HCT116 (cell line): ENCODE measurements around the gene NPNT. TPM values are rescaled to one million over a fixed set of nuclear protein-coding genes. Genes with fewer than 3 reads are reported as not detected.

Source experiments
- ATAC-seq: fragments of 200-7000 bp; cut with Tn5 transposase; 2 replicates; pipeline ENCODE4 v1.9.1; 2020; ENCODE audit warnings: mild to moderate bottlenecking, moderate library complexity
- BruUV-seq: library from RNA; stranded (reverse); fragments of 400-500 nt; replicated peaks from 2 replicates; lab custom pipeline; 2021; lab: Mats Ljungman, UMichigan
- CTCF ChIA-PET: fragments of 300-600 bp; sonication (Branson Sonifier 250); formaldehyde crosslinking; loops from one replicate; lab custom pipeline; 2021; ENCODE audit warnings: antibody characterized with exemption; lab: Charles Lee
- POLR2A ChIA-PET: fragments of 300-600, 350-600 bp; sonication (Branson Sonifier 250); formaldehyde crosslinking; loops from one replicate; lab custom pipeline; 2021; ENCODE audit warnings: antibody characterized with exemption; lab: Charles Lee
- RAD21 ChIA-PET, 2 experiments: fragments of 300-600 bp; sonication (Branson Sonifier 250); formaldehyde crosslinking; loops; one replicate each; lab custom pipeline; 2023; ENCODE audit warnings: low total read pairs in 2 of 2; ENCODE audit not compliant: uncharacterized antibody in 2 of 2, unreplicated experiment in 2 of 2, low non-redundant PET in 1 of 2; lab: Charles Lee
- DNase-seq: peaks from one replicate; pipeline ENCODE4 v3.0.0-alpha.2; 2010; ENCODE audit warnings: low read depth, low spot score
- H2AFZ ChIP-seq: fragments of 200-600 bp; shearing (Covaris generic), sonication (generic); 2 replicates; pipeline ENCODE4 v1.6.1; 2017; ENCODE audit warnings: low read depth, mixed run types, mixed read lengths, antibody characterized with exemption, low read length; ENCODE audit not compliant: poor library complexity, severe bottlenecking
- H3K27ac ChIP-seq: 2 replicates; pipeline ENCODE4 v1.5.1; 2012; ENCODE audit warnings: low read depth, low read length
- H3K27me3 ChIP-seq: fragments of 200-600 bp; sonication (generic); 2 replicates; pipeline ENCODE4 v1.6.1; 2016; ENCODE audit warnings: mixed run types, low read length, mixed read lengths; ENCODE audit not compliant: insufficient read depth
- H3K36me3 ChIP-seq, 2 experiments: fragments of 200-500 bp in 1 of 2; fragments of 200-600 bp in 1 of 2; sonication (Bioruptor generic) in 1 of 2; sonication (generic) in 1 of 2; 2 replicates each; pipeline versions ENCODE4 v1.5.1 to v1.6.1; 2014 to 2016; ENCODE audit warnings: low read length in 2 of 2, inconsistent platforms in 1 of 2, mixed read lengths in 1 of 2, mixed run types in 1 of 2; ENCODE audit not compliant: insufficient read depth in 2 of 2, control insufficient read depth in 1 of 2
- H3K4me1 ChIP-seq, 2 experiments: fragments of 200-600 bp in 1 of 2; sonication (generic) in 1 of 2; 2 replicates each; pipeline versions ENCODE4 v1.5.1 to v1.6.1; 2012 to 2017; ENCODE audit warnings: low read length in 2 of 2, inconsistent platforms in 1 of 2, mild to moderate bottlenecking in 1 of 2, mixed read lengths in 1 of 2, mixed run types in 1 of 2, moderate library complexity in 1 of 2; ENCODE audit not compliant: insufficient read depth in 2 of 2, control insufficient read depth in 1 of 2
- H3K4me2 ChIP-seq: fragments of 200-600 bp; sonication (generic); 2 replicates; pipeline ENCODE4 v1.6.1; 2017; ENCODE audit warnings: mixed run types, low read length, mixed read lengths
- H3K4me3 ChIP-seq, 2 experiments: fragments of 200-600 bp in 1 of 2; sonication (generic) in 1 of 2; replicated peaks in 1 of 2; 2 replicates each; pipeline ENCODE4 v1.5.1; 2011 to 2016; ENCODE audit warnings: low read length in 2 of 2, control low read depth in 1 of 2, low read depth in 1 of 2, mild to moderate bottlenecking in 1 of 2, mixed read lengths in 1 of 2, mixed run types in 1 of 2
- H3K79me2 ChIP-seq: fragments of 200-600 bp; sonication (generic); 2 replicates; pipeline ENCODE4 v1.6.1; 2017; ENCODE audit warnings: mild to moderate bottlenecking, mixed run types, low read length, moderate library complexity, mixed read lengths; ENCODE audit not compliant: insufficient read depth
- H3K9ac ChIP-seq: fragments of 200-600 bp; sonication (generic); 2 replicates; pipeline ENCODE4 v1.6.1; 2016; ENCODE audit warnings: low read length, mixed read lengths
- H3K9me2 ChIP-seq: fragments of 200-600 bp; sonication (generic), shearing (Covaris generic); 2 replicates; pipeline ENCODE4 v1.6.1; 2017; ENCODE audit warnings: mixed run types, mild to moderate bottlenecking, moderate library complexity; ENCODE audit not compliant: insufficient read depth
- H3K9me3 ChIP-seq, 2 experiments: fragments of 200-500 bp in 1 of 2; fragments of 200-600 bp in 1 of 2; sonication (Bioruptor generic) in 1 of 2; sonication (generic) in 1 of 2; 2 replicates each; pipeline ENCODE4 v1.6.1; 2014 to 2017; ENCODE audit warnings: low read length in 2 of 2, mixed read lengths in 2 of 2, inconsistent platforms in 1 of 2, low read depth in 1 of 2, mild to moderate bottlenecking in 1 of 2, mixed run types in 1 of 2, moderate library complexity in 1 of 2; ENCODE audit not compliant: control insufficient read depth in 1 of 2, insufficient read depth in 1 of 2
- H4K20me1 ChIP-seq: fragments of 200-600 bp; sonication (generic), shearing (Covaris generic); 2 replicates; pipeline ENCODE4 v1.6.1; 2017; ENCODE audit warnings: mixed run types, mild to moderate bottlenecking, moderate library complexity; ENCODE audit not compliant: insufficient read depth
- ATF3 ChIP-seq: IDR thresholded peaks from 2 replicates; pipeline ENCODE4 v1.6.1; 2012
- CBX3 ChIP-seq: IDR thresholded peaks from 2 replicates; pipeline ENCODE4 v1.6.1; 2012; ENCODE audit warnings: low read depth
- CTCF ChIP-seq, 3 experiments: fragments of 200-600 bp in 1 of 3; sonication (generic) in 1 of 3; IDR thresholded peaks in 2 of 3; conservative IDR thresholded peaks in 1 of 3; 2 replicates each; pipeline ENCODE4 v1.5.1; 2012 to 2017; ENCODE audit warnings: low read depth in 2 of 3, low read length in 2 of 3, antibody characterized with exemption in 1 of 3, borderline replicate concordance in 1 of 3, control low read depth in 1 of 3, mild to moderate bottlenecking in 1 of 3, mixed read lengths in 1 of 3, mixed run types in 1 of 3, moderate library complexity in 1 of 3; ENCODE audit not compliant: insufficient read depth in 1 of 3
- EGR1 ChIP-seq: IDR thresholded peaks from 2 replicates; pipeline ENCODE4 v1.6.1; 2012; ENCODE audit warnings: low read depth
- EZH2 ChIP-seq: fragments of 200-600 bp; sonication (generic); IDR thresholded peaks from 2 replicates; pipeline ENCODE4 v1.6.1; 2017; ENCODE audit warnings: antibody characterized with exemption, mixed run types
- EZH2phosphoT487 ChIP-seq: fragments of 200-600 bp; IDR thresholded peaks from 2 replicates; pipeline ENCODE4 v1.6.1; 2018; ENCODE audit warnings: antibody characterized with exemption, borderline replicate concordance
- POLR2AphosphoS5 ChIP-seq: IDR thresholded peaks from 2 replicates; pipeline ENCODE4 v1.6.1; 2011; ENCODE audit warnings: mild to moderate bottlenecking, low read depth, low read length, moderate library complexity
- RAD21 ChIP-seq: IDR thresholded peaks from 2 replicates; pipeline ENCODE4 v1.6.1; 2012; ENCODE audit warnings: low read depth, mild to moderate bottlenecking
- REST ChIP-seq: IDR thresholded peaks from 2 replicates; pipeline ENCODE4 v1.6.1; 2012; ENCODE audit warnings: low read depth
- SIN3A ChIP-seq: IDR thresholded peaks from 2 replicates; pipeline ENCODE4 v1.6.1; 2012; ENCODE audit warnings: low read depth
- SRF ChIP-seq: IDR thresholded peaks from 2 replicates; pipeline ENCODE4 v1.6.1; 2012; ENCODE audit warnings: low read depth
- YY1 ChIP-seq: IDR thresholded peaks from 2 replicates; pipeline ENCODE4 v1.6.1; 2011; ENCODE audit warnings: low read length, low read depth, moderate library complexity, mild to moderate bottlenecking; ENCODE audit not compliant: insufficient replicate concordance; ENCODE audit errors: extremely low read depth
- ZBTB33 ChIP-seq: IDR thresholded peaks from 2 replicates; pipeline ENCODE4 v1.6.1; 2011; ENCODE audit warnings: mild to moderate bottlenecking, low read length, moderate library complexity; ENCODE audit not compliant: insufficient replicate concordance; ENCODE audit errors: extremely low read depth
- ZFX ChIP-seq: fragments of 450-650 bp; IDR thresholded peaks from 2 replicates; pipeline ENCODE4 v1.6.1; 2017
- ZNF274 ChIP-seq: fragments of 200-500 bp; sonication (Bioruptor generic); IDR thresholded peaks from 2 replicates; pipeline ENCODE4 v1.6.1; 2014; ENCODE audit warnings: mild to moderate bottlenecking, low read depth, low read length, inconsistent platforms
- intact Hi-C: fragments of 100-400 bp; cut with micrococcal nuclease; formaldehyde crosslinking; loops from 2 replicates; pipeline ENCODE4 v1.10.0; 2022
- total RNA-seq: library from RNA; stranded (reverse); gene quantifications from one replicate; pipeline ENCODE4 v1.2.1, GENCODE V29; 2021; ENCODE audit not compliant: unreplicated experiment

Gene NPNT
- total RNA-seq, 1 experiment from 2014 or later: 15.8 TPM

- ATAC-seq: no peak
- POLR2A ChIA-PET: no interaction called here
- no peak overlapping the region for H3K9ac ChIP-seq
These were observed 37.8 kb downstream of the NPNT start for GRCh38 chr4:105933083-105933482.

GRCh38 chr4:105934386-105934785, 39.1 kb downstream of the NPNT start:
- CTCF ChIA-PET: no interaction called here
- TF ChIP-seq YY1 (no peak), ZNF274 (no peak), EZH2phosphoT487 (no peak), CTCF (IDR thresholded peaks at IDR 0.05 in 2 of 3, conservative IDR thresholded peaks at IDR 0.05 in 1 of 3; ENCODE audit: borderline replicate concordance in 1 of 3, insufficient read depth in 1 of 3, low read depth in 2 of 3, low read length in 2 of 3) (no peak), REST (no peak), RAD21 (no peak), EGR1 (no peak), ZBTB33 (no peak)

More at GRCh38 chr4:105933083-105933482, 37.8 kb downstream of the NPNT start:
- Histone ChIP-seq H3K9me3 (no peaks in the 10 kb centered on the region), H4K20me1 (no peaks in the 10 kb centered on the region), H3K79me2 (no peaks in the 10 kb centered on the region), H3K4me1 (no peaks in the 10 kb centered on the region), H3K4me3 (no peak overlapping the region), H3K36me3 (no peaks in the 10 kb centered on the region), H3K9me2 (no peaks in the 10 kb centered on the region), H3K27ac (no peak overlapping the region), H2AFZ (no peak overlapping the region), H3K27me3 (no peaks in the 10 kb centered on the region), H3K4me2 (no peak overlapping the region)
- intact Hi-C loops: no loop called here
- BruUV-seq: no TSS peak
- DNase-seq: no peak
- ChIA-PET RAD21 (no interaction called here), CTCF (no interaction called here)
- TF ChIP-seq POLR2AphosphoS5 (no peak), CBX3 (no peak), SIN3A (no peak), SRF (no peak), ATF3 (no peak), EZH2 (no peak), ZFX (no peak)

More at GRCh38 chr4:105934386-105934785, 39.1 kb downstream of the NPNT start:
- intact Hi-C loops: no loop called here
- no peaks in the 10 kb centered on the region for H4K20me1 ChIP-seq
- H3K79me2 ChIP-seq: no peaks in the 10 kb centered on the region
- no peaks in the 10 kb centered on the region for H3K27me3 ChIP-seq
- no peak for ATAC-seq
- no peak for DNase-seq
- no peak overlapping the region for H3K4me2 ChIP-seq
- H3K9me2 ChIP-seq: no peaks in the 10 kb centered on the region
- ChIA-PET RAD21 (no interaction called here), POLR2A (no interaction called here)
- no peak overlapping the region for H3K9ac ChIP-seq
- no peak overlapping the region for H3K27ac ChIP-seq
- H2AFZ ChIP-seq: no peak overlapping the region
- BruUV-seq: no TSS peak
- H3K4me3 ChIP-seq: no peak overlapping the region
- no peaks in the 10 kb centered on the region for H3K36me3 ChIP-seq
- no peaks in the 10 kb centered on the region for H3K9me3 ChIP-seq
- no peaks in the 10 kb centered on the region for H3K4me1 ChIP-seq
